HG03103 (cell line): ENCODE results near the gene OR2H1.

Source experiments
- ATAC-seq: cut with Tn5 transposase; IDR thresholded peaks from one replicate; pipeline ENCODE4 v1.9.1; 2021; ENCODE audit warnings: low read depth; ENCODE audit not compliant: unreplicated experiment

OR2H1 gene

DNA sequence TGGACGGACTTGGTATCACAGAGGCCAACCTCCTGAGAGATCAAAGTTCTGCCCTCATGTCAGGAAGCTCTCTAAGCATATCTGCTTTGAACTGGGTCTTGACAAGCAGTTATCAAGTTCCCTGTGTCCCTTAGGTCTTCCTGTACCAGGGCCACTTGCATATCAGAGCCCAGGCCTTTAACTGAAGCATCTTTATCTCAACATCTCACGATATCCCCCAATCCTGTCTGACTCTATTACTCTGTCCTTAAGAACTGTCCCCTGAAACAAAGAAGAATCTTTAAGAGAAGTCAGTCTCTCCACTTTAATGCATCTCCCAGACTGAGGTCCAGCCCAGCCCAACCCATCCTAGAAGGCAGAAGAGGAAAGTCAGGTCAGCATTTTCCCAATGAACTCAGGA, 22.6 kb downstream of the OR2H1 start:
- ATAC-seq, result no peak

DNA sequence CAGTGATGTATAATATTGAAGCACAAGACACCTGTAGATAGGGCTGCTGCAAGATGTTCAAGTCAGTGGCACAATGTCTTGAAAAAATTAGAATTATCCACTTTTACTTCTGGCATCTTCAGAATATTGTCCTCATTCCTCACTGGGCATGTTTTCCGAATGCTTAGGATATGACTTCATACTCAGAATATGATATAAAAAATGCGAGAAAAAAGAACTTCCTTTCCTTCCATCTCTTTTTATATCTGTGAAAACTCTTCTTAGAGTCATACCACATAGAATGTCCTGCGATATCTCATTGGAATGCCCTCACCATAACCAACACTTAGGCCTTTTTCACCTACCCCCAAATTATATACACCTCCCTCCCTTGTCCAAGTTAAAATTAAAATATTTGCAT, 26.2 kb downstream of the OR2H1 start:
- no peak for ATAC-seq

DNA sequence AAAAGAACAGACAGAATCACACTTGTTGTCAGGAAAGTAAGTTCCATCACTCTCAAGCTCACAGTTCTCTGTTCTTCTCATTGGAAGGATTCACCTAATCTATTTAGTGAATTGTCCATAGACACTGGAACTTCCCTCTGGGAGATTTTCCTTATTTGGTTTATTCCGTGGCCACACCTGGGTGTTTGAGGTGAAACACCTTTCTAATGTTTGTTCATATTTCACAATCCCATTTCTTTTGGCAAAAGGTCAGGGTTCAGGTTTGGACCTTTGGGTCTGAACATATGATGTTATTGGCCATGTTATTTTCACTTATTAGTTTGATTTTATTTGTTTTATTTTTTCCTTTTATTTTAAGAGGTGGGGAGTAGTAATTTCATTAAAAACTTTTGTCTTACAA, 26.8 kb downstream of the OR2H1 start:
- ATAC-seq, result no peak

GRCh38 chr6:29486577-29486976, 29.6 kb downstream of the OR2H1 start:
- no peak for ATAC-seq

- no peak for ATAC-seq
Measured at GRCh38 chr6:29487131-29487530, 30.2 kb downstream of the OR2H1 start.

GRCh38 chr6:29487660-29488059, 30.7 kb downstream of the OR2H1 start, which contains the start of gene MAS1L:
Gene MAS1L (minus strand): TSS chr6:29487956. CDS start chr6:29487902, 54 bp downstream.
- ATAC-seq, result no peak

- ATAC-seq, result no peak
Measured at GRCh38 chr6:29488874-29489273, 31.9 kb downstream of the OR2H1 start.

DNA sequence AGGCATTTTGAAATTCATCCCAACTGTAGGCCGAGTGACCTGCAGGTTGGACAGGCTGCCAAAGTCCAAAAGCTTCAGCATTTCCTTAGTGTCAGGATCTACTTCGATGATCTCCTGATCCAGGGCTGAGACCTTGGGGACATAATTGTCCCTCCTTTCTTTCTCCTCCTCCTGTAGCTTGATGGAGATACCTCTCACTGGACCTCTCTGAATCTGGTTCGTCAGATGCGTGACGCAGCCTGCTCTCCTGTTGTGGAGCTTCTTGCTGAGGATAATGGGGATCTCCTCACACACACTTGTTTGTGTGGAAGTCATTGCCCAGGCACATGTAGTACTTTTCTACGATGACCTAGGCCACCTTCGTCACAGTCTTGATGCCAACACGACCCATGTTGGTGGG, 32.3 kb downstream of the OR2H1 start:
- no peak for ATAC-seq

- no peak for ATAC-seq
Measured at GRCh38 chr6:29490055-29490454, 33.1 kb downstream of the OR2H1 start.

- ATAC-seq, result no peak
Measured at GRCh38 chr6:29490552-29490951, 33.6 kb downstream of the OR2H1 start.

- ATAC-seq, result no peak
Measured at GRCh38 chr6:29491574-29491973, 34.6 kb downstream of the OR2H1 start.

DNA sequence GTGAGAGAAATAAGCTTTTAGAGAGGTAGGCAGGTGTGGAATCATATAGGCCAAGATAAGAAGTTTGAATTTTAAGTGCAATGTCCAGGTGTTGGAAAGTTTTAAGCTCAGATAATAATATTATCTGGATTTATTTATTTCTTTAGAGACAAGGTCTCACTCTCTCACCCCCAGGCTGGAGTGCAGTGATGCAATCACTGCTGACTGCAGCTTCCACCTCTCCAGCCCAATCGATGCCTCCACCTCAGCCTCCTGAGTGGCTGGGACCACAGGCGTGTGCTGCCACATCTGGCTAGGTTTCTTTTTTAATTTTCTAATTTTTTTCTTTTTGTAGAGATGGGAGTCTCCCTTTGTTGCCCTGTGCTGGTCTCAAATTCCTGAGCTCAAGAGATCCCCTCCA, 36.3 kb downstream of the OR2H1 start:
- ATAC-seq, result no peak

DNA sequence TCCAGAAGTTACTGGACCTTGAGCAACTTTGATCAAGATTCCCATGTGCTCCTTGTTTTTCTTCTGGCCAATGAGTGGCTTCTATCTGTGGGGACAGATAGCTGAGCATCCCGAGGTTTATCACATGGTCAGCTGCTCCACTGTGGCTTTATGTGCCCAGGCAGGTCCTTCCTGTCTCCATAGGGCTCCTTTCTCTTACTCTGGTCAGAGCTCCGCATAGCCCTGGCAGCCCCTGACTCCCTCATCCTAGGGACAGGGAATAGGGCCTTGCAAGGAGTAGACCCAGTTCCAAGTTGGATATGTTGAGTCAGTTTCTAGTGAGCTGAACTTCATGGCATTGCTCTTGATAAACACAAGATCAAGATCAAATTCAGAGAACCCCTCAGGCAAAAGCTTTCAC, 37.2 kb downstream of the OR2H1 start:
- no peak for ATAC-seq

DNA sequence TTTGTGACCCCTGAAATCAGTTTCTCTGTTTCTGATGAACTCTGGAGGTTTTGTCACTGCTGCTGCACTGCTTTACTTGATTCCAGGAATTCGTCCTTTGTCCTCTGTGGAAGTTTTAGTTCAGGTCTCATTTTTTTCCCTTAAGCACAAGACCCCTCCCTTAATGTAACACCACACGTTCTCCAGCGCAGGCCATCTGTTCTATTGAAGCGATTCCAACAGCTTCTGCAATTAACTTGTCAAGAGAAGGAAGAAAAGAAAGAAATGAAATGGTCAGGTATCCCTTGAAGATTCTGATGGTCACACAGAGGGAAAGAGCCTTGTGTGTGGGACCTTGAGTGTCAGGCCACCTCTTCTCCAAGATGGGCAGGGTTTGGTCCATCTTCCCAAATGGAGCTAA, 38.6 kb downstream of the OR2H1 start:
- ATAC-seq, result no peak

DNA sequence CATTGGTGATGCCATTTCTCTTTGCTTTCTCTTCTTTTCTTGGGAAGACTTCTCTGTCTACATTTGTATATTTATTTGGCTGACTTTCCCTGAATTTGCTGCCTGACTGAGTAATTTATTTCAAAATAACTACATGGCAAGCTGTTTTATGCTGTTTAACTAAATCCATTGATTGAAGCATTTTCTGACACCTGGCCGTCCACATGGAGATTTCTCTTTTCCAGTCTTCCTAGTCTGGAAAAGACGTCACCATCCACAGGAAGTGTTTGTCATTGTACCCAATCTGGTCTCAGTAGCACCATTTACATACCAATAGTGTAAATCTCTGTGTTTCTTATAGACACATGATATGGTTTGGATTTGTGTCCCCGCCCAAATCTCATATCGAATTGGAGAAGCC, 40.0 kb downstream of the OR2H1 start:
- no peak for ATAC-seq

- no peak for ATAC-seq
Measured at GRCh38 chr6:29499704-29500103, 42.7 kb downstream of the OR2H1 start.

DNA sequence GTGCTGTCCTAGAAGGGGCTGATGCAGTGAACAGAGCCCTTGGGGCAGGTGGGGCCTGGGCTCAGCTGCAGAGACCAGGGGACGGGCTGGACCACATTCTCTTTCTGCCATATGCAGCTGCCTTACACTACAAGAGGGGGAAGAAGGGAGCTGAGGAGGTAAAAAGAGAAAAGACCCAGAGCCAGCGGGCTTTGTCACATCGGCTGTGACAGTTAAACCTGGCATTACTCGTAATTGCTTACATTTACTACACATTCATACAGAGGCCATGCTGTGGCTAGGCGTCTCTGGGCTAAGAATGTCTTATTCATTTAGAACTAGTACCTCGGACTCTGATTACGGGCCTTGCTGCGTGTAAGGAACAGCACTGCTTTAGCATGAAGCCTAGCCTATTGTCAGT, 43.6 kb downstream of the OR2H1 start:
- no peak for ATAC-seq

- ATAC-seq, result no peak
Measured at GRCh38 chr6:29501106-29501505, 44.2 kb downstream of the OR2H1 start.

GRCh38 chr6:29502181-29502580, 45.2 kb downstream of the OR2H1 start:
- ATAC-seq, result no peak

GRCh38 chr6:29502597-29502996, 45.6 kb downstream of the OR2H1 start:
- ATAC-seq, result no peak

GRCh38 chr6:29504961-29505360, 48.0 kb downstream of the OR2H1 start:
- no peak for ATAC-seq

GRCh38 chr6:29505808-29506207, 48.9 kb downstream of the OR2H1 start:
- no peak for ATAC-seq

DNA sequence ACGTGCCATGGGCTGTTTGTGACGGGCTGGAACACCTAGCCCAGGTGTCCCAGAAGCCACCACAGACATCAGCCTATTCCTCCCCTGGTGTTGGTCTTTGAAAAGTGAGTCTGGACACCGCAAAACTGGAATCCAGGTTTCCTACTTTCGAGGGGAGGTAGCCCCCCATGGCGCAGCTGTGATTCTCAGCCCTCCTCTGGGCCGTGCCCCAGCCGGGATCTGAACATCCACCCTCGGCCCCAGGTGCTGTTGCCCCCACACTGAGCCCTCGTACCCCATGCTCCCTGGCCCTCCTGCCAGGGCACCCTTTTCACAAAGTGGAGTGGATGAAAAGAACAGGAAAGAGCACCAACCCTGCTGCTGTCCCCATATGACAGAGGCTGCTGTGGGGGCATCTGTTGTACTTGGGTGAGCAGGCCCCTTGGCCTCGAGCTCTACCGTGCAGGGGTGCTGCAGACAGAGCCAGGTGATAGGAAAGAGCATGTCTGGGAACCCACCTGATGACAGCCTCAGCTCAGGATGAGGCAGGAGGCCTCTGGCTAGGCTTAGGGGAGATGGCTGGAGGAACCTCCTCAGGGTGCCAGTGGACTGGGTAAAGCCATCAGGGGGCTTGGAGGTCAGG, 49.6 kb downstream of the OR2H1 start:
- no peak for ATAC-seq
